NB4 (cell line): Measurements from ENCODE around the gene COPB2.
A peak's percentile ranks its signal among the peaks of the same experiment; 100 is the strongest.

Source experiments
- CTCF ChIP-seq: IDR thresholded peaks from one replicate; pipeline ENCODE4 v1.5.1; 2012; ENCODE audit warnings: low read depth, low read length
- MAX ChIP-seq: IDR thresholded peaks from 2 replicates; pipeline ENCODE4 v1.6.1; 2011; ENCODE audit warnings: low read depth, low read length
- MYC ChIP-seq: IDR thresholded peaks from 2 replicates; pipeline ENCODE4 v1.6.1; 2011; ENCODE audit warnings: low read depth, low read length
- POLR2A ChIP-seq: IDR thresholded peaks from 2 replicates; pipeline ENCODE4 v1.6.1; 2011; ENCODE audit warnings: mild to moderate bottlenecking; ENCODE audit not compliant: insufficient read length; ENCODE audit errors: extremely low read depth

- TF ChIP-seq POLR2A, result no peak
- TF ChIP-seq MAX, result peak; percentile 88
- TF ChIP-seq CTCF, result no peak
- peak; percentile 70 for TF ChIP-seq MYC
Observed at GRCh38 chr3:139327861-139328260, 61.6 kb downstream of the COPB2 start.
